NCI-H1092 (cell line): ENCODE results near the gene PNPO.
"Not testable (repeated sequence)": the region's sequence is repeated elsewhere in the genome, so short reads cannot be mapped to it uniquely, and the experiment has no call there.

ENCODE experiments used
- DNase-seq: peaks from one replicate; lab custom pipeline; 2025; lab: John Stamatoyannopoulos, UW

Gene PNPO

DNA sequence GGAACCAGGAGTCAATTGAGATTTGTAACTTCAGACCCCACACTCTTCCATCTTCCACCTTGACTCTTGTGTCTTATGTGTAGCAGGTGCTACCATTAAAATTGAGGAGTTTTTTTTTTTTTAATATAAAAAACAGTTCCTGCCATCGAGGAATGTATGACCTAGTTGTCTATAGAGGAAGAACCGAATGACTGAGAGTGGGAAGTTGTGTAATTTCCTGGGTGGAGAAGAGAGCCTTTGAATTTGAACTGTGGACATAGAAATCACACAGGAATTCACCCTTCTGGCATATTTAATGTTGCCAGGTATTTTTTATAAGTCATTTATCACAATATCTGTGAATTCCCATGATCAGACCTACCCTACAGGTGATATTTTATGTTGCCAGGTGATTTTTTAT, 23.4 kb upstream of the PNPO start:
- no peak for DNase-seq

DNA sequence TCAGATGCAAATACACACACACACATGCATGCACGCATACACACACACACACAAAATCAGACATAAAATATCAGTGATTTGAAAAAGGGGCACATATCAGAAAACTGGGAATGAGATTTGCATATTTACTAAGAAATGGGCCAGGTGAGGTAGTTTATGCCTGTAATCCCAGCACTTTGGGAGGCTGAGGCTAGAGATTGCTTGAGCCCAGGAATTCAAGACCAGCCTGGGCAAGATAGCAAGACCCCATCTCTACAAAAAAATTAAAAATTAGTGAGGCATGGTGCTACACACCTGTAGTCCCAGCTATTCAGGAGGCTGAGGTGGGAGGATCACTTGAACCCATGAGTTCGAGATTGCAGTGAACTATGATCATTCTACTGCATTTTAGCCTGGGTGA, 22.4 kb upstream of the PNPO start:
- no peak for DNase-seq

DNA sequence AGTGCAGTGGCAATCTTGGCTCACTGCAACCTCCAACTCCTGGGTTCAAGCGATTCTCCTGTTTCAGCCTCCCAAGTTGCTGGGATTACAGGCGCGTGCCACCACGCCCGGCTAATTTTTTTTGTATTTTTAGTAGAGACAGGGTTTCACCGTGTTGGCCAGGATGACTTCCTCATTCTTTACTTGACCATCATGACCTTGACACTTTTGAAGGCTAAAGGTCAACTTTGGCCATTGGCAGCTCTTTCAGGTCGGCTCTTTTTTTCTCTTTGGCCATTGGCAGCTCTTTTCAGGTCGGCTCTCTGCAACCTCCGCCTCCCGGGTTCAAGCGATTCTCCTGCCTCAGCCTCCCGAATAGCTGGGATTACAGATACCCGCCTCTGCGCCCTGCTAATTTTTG, 21.5 kb upstream of the PNPO start:
- DNase-seq: not testable (repeated sequence)

DNA sequence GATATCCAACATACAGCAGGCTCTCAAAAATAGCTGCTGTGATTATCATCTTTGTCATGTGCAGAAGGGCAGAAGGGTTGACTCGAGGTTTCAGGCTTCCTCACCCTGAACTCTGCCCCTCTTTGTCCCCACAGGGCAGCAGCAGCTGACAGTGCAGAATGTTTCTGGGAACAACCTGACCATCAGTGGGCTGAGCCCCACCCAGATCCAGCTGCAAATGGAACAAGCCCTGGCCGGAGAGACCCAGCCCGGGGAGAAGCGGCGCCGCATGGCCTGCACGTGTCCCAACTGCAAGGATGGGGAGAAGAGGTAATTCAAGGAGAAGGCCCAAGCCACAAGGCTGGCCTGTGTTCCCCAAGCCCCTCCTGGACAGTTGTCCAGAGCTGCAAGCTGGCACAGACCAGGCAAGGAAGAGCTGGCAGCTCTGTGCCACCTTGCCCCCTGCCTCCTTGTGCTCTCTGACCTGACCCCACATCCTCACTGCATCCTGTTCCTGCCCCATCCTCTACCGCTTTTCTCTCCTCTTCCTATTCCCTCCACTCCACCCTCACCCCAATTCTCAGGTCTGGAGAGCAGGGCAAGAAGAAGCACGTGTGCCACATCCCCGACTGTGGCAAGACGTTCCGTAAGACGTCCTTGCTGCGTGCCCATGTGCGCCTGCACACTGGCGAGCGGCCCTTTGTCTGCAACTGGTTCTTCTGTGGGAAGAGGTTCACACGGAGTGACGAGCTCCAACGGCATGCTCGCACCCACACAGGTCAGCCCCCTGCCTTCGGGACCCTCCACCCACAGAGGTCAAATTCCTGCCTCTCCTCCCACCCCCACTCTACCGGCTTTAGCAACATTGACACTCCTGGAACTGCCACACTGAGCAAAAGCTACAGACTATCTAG, 16.3 kb upstream of the PNPO start:
- no peak for DNase-seq

DNA sequence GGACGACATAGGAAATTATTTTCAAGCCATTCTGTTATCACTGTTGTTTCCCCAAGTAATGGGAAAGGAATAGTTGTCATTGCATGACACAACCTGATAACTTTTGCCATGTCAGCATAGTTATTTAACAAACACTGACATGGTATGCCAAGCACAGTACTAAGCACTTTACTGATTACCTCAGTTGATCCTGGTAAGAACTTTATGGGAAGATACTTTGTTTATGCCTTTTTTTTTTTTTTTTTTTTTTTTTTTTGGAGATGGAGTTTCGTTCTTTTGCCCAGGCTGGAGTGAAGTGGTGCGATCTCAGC, 15.7 kb upstream of the PNPO start:
- DNase-seq: no peak

DNA sequence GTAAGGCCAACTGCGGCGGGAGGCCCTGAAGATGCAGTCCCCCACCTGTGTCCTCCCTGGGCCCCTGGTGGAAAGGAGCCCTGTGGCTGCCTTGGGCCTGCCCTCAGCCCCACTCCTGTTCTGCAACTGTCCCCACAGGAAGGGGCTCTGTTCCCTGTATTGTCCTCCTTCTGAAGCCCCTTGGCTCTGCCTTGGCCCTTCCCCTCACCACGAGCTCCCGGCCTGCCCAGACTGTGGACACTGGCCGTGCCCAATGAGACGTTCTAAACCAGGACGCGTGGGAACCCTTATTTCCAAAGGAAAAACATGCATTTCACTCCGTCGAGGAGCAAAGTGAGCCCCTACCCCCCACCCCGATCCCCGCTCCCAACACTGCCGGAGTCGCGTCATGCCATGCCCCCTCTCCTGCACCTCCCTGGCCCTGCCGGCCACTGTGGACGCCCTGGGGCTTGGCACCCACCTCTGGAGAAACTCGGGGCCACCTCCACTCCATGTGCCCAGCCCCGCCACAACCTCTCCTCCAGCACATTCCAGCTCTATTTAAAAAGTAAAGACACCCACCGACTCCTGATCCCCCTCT, 13.5 kb upstream of the PNPO start:
- no peak for DNase-seq

DNA sequence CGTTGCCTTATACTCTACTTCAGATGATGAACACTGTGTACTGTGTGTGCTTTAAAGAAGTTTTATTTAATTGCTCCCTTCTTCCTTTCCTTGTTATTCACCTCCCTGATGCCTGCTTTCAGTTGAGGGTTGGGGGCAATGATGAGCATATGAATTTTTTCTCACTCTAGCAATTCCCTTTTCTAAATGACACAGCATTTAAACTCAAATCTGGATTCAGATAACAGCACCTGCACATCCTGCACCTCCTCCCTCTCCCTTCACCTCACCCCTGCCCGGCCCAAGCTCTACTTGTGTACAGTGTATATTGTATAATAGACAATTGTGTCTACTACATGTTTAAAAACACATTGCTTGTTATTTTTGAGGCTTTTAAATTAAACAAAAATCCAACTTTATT, 13.0 kb upstream of the PNPO start:
- no peak for DNase-seq

DNA sequence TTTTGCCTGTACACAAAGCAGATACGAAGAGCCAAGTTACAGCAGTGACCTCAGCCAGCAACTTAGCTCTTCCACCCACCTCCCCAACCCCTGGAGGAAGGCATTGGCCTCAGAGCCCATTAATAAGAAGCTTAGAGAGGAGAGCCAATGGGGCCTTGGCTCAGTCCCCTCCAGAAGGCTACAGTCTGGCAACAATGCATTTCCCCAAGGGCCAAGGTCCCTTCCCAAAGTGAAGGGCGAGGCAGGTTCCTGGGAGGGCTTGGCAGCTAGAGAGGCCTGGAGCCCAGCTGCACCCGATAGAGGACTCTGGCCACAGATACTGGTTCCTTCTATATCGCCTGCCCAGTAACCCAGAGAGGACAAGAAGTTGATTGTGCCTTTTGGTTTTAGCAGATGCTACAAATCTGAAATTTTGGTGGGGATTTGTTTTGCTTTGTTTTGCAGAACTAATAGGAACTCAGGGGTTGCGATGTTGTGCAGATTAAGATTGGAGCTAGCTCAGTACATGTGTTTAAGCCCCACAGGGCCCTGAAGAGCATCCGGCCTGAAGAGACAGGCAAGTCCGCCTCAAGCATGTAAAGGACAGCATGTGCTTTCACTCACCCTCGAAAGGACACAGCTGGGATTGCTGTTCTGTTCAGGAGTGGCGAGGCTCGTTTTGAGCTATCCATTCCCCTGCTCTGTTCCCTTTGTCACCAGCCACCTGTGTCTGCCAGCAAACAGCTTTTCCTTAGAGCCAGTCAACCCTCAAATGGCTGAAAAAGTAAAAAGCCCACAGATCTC, 12.0 kb upstream of the PNPO start:
- no peak for DNase-seq

DNA sequence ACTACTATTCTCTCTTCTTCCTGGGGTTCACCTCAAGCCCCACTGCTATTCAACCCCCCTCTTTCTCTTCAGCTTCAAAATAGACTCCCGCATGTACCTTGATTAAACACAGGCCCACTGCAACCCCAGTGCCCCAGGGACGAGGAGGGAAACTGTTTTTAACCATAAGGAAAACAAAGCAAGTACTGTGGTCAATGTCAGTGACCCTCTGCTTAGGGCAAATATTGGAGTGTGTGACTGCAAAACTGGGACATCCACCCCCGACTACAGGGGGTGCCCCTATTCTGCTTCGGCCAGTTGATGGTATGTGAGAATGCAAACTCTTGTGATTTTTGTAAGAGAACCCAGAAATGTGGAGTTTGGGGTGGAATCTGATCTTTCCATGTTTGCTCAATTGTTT, 9.5 kb upstream of the PNPO start:
- DNase-seq: no peak

DNA sequence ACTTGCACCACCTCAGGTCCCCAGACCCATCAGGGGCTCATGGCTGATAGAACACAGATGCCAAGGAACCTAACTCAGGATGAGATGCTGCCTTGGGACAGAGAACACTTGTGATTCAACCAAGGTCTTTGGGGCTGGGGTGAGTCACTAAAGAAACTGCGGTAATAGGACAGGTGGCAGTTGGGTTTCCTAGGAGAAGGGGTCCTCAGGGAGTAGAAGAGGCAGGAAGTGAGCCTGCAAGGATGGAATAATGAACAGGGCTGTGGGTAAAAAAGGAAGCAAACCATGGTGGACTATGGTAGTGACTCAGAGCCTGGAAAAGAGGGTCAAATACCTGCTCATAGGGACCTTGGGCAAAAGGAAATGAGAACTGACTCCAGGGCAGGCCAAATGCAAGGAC, 6.5 kb upstream of the PNPO start:
- no peak for DNase-seq

DNA sequence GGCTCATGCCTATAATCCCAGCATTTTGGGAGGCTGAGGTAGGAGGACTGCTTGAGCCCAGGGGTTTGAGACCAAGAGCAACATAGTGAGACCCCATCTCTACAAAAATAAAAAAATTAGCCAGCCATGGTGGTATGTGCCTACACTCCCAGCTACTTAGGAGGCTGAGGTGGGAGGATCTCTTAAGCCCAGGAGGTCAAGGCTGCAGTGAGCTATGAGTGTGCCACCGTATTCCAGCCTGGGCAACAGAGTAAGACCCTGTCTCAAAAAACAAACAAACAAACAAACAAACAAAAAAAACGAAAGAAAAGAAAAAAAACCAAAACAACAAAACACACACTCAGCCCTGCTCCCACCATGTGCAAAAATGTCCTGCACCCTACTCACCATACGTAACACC, 5.9 kb upstream of the PNPO start:
- not testable (repeated sequence) for DNase-seq

DNA sequence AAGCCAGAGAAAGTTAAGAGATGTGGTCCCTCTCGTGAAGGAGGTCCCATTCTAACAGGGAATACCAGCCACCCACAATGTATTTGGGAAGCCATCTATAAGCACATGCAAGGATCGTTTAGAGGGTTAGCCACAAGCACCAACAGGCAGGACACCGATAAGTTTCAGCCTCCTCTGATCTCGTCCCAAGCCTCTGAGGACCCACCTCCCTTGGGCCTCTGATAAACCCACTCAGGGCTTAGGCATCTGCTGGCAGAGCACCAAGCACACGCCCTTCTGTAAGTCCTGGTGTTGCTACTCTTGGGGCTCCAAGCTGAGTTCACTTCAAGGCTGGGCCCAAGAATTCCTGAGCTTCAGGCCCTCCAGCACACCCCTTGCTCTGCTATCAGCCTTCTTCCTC, 5.4 kb upstream of the PNPO start:
- no peak for DNase-seq

DNA sequence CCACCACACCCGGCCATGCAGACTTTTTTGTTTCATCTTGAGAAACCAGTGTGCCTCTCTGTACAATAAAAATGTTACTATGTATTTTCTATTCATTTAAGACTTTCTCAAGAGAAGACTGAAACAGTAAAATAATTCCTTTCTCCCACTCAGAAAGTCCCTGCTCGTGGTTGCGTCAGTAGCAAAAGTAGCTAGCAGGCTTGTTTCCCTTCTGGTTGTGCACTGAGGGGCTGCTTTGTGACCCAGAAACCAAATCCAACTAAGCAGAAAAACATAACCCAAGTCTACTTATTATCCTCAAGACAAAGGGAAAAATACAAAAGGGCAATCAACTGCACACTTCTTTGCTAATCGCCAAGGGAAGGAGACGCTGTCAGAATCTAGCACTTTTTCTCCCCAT, 3.4 kb upstream of the PNPO start:
- DNase-seq: no peak

DNA sequence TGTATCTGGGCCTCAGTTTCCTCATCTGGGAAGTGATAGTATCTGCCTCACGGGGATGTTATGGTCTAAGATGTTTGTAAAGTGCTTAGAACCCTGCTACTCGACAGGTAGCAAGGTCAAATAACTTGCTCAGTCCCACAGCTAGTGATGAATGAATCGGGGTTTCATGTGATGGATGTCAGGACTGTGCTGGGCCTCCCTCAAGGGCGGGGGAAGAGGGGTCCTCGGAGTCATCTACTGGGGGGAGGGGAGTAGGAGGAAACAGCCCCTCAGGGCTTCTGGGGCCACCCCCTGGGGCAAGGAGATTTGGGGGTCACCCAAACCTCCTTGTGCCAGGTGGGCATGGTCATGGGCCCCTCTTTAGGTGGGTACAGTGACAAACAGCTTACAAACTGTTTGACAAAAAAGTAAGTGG, 732 bp downstream of the PNPO start:
- DNase-seq: no peak

DNA sequence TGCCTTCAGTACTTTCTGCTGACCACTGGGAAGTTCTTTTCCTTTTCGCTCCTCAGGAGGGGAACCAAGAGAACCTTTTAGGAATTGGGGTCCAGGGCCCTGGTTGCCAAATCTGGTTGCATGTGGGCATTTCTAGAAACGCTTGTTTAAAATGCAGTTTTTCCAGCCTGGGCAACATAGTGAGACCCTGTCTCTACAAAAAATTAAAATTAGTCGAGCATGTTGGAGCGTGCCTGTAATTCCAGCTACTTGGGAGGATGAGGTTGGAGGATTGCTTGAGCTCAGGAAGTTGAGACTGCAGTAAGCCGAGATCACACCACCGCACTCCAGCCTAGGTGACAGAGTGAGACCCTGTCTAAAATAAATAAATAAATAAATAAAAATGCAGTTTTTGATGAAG, 1.2 kb downstream of the PNPO start:
- DNase-seq: no peak

DNA sequence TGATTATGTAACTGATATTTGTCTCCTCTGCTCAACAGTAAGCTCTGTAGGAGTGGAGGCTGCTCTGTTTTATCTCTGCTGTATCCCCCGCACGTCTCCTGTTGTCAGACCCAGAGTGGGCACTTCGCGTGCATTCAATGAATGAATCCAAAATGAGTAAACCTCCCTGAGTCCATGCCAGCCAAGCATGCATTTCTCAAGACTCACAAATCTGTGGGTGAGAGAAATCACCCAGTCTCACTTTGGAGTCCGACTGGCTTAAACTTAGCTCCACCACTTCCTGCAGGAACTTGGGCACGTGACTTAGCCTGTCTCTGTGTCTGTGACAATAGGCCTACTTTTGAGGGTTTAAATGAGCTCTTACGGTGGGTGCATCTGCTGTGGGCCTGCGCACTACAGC, 3.7 kb downstream of the PNPO start:
- DNase-seq: no peak

DNA sequence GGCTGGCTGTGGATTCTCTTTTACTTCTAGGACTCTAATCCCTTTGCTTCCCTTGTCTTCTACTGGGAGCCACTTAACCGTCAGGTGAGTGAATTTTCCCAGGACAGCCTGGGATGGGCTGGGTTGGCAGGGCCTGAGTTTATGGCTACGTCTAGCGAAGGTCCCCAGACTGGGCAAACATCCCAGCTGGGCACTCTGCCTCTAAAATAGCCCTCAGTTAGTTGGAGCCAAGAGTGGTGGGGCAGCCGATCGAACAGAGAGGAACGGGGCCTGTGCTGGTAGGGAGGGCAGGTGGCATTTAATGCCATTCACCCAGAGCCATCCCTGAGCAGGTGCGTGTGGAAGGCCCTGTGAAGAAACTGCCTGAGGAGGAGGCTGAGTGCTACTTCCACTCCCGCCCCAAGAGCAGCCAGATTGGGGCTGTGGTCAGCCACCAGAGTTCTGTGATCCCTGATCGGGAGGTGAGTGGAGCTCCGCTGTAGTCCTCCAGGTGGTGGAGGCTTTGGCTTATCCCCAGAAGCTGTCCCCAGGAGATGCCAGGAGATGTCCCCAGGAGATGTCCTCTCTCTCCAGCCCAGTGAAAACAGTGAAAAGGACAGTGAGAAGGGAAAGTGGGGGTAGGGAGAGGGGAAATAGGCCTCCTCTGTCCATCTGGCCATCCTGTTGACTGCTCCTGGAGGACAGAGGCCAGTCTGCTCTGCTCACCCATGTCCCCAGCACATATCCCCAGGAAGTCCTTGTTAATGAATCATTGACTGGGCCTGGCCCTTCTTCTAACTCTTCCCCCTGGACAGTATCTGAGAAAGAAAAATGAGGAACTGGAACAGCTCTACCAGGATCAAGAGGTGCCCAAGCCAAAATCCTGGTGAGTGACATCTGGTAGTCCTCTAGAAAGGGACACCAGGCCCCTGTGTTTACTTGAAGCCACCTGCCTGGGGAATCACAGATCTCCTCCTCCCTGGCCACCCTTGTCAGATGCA, 4.4 kb downstream of the PNPO start:
- no peak for DNase-seq

DNA sequence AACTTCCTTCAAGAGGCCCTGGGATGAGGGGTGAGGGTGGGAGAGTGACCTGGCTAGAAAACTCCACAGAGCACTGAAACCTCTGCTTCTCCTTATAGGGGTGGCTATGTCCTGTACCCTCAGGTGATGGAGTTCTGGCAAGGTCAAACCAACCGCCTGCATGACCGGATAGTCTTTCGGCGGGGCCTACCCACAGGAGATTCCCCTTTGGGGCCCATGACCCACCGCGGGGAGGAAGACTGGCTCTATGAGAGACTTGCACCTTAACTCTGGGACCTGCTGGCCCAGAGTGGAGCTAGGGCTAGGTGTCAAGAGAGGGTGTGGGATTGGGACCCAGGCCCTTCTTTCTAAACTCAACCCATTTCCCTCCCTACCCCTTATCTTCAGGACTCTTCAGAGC, 5.1 kb downstream of the PNPO start:
- no peak for DNase-seq

DNA sequence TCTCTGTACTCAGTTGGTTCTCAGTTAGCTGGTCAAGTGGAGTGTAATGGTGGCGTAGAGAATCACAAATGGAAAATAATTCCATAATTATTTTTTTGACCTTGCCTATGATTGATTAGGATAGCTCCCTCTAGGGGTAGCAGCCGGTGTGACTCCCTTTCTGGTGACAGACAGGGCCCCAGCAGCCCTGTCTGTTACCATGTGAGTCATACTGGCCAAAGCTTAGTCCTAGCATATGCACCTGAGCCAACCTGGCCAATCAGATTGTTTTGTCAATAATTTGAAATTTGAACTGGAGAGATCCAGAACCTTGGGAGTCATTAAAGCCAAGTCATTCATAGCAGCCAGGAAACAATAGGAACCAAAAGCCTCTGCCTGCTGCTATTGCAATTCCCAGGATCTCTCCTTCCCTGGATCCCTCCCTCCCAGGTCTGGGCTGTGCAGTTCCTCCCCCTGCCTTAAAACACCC, 5.6 kb downstream of the PNPO start:
- peak; percentile 11 for DNase-seq

DNA sequence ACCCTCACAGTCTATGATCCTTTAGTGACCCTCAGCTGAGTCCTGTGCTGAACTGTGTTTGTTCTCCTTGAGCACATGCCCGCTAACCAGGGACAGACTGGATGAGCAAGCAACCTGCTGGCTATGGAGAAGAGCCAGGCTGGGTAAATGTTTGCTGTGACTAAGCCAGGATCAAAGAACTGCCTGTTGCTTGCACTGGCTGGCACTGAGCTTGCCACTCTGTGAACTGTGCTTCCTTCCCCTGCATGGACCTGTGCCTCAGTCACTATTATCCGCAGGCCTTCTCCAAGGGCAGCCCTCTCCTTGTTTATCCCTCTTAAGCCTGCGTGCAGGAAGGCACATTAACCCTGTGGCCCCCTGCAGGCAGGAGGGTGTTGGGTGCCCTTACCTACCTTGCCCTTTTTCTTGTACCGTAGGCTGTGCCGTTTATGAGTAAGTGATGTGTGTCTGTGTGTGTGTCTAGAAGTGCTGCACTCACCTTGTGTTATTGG, 7.4 kb downstream of the PNPO start:
- DNase-seq: no peak

DNA sequence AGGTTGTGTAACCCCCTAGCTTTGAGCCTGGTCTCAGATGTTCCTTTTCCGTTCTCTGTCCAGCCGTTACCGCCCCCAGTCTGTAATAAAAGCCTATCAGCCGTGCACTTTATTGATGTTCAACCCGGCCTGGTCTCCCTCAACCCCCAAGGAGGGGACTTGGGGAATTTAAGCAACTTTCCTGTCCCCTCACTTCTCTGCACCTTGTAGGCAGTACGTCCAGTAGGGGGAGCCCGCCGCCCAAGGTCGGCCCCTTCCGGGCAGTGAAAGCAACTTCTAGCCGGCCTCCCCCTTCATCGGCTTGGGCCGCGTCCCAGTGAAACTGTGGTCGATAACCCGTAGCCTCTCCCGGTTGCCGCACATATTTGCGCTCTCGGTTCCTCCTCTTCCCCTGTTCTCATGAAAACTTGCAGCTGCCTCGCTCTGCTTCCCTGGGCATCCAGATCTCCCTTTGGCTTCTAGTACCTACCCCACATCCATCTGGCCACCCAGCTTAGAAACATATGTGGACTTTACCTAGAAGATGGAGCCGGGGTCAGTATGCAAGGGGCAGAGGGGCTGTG, 7.9 kb downstream of the PNPO start:
- DNase-seq: peak; percentile 52
